ENCODE data around the gene DOCK10. TPM values are rescaled to one million over a fixed set of nuclear protein-coding genes. Genes with fewer than 3 reads are reported as not detected.
A peak's percentile ranks its signal among the peaks of the same experiment; 100 is the strongest.

The DOCK10 gene
- total and polyA plus RNA-seq, 2 donors (not counting 1 experiment from before 2014, with no cell fraction given): 49.5 to 139 TPM

DNA sequence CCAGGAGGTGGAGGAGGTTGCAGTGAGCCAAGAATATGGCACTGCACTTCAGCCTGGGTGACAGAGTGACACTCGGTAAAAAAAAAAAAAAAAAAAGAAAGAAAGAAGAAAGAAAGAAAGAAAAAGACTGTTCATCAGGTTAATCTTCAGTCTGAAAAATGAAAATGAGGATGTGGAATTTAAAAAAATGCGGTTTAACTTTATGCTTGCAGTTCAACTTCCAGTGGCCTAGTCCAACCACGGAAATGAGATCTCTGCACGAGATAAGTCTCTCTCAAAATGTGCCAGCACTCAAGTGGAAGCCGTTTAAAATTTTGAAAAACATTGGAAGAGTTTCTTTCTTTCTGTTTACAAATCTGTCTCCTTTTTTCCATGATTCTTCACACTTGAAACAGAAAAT, 112.1 kb downstream of the DOCK10 start:
- no peak overlapping the region for H3K4me3 ChIP-seq (ENCODE audit: control extremely low read depth in 1 of 5, extremely low read depth in 1 of 5, insufficient read depth in 1 of 5, low read depth in 2 of 5, low read length in 4 of 5)
- ATAC-seq (ENCODE audit: low read depth) (no peak), DNase-seq (no peak)

DNA sequence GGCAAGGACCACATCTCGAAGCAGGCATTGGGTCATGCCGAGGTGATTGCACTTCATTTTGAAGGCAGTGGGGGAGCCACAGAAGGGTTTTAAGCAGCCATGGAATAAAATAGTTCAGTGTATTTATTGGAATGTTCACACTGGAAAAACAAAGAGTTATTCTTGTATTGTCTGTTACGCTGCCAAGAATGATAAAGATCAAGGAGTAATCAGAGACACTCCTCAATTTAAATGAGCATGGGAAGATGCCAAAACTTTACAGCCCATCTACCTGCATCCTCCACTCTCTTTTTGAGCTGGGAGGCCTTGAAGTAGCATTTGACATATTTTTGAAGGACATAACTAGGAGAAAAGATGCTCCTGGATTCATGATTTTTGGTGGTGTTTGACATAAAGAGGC, 112.8 kb downstream of the DOCK10 start:
- no peak overlapping the region for H3K4me3 ChIP-seq (ENCODE audit: control extremely low read depth in 1 of 5, extremely low read depth in 1 of 5, insufficient read depth in 1 of 5, low read depth in 2 of 5, low read length in 4 of 5)
- H3K9me3 ChIP-seq (ENCODE audit: control extremely low read depth in 1 of 3, control insufficient read depth in 2 of 3, insufficient read depth in 1 of 3, low read length in 2 of 3): no peaks in the 10 kb centered on the region
- H3K4me2 ChIP-seq (replicated peaks; ENCODE audit: low read depth, low read length, poor library complexity, severe bottlenecking): no peak overlapping the region
- no peak for TF ChIP-seq EZH2 (IDR thresholded peaks at IDR 0.05; ENCODE audit: borderline replicate concordance, insufficient read depth, low read depth, low read length, poor library complexity, severe bottlenecking)
- TF ChIP-seq, protein P1, sequence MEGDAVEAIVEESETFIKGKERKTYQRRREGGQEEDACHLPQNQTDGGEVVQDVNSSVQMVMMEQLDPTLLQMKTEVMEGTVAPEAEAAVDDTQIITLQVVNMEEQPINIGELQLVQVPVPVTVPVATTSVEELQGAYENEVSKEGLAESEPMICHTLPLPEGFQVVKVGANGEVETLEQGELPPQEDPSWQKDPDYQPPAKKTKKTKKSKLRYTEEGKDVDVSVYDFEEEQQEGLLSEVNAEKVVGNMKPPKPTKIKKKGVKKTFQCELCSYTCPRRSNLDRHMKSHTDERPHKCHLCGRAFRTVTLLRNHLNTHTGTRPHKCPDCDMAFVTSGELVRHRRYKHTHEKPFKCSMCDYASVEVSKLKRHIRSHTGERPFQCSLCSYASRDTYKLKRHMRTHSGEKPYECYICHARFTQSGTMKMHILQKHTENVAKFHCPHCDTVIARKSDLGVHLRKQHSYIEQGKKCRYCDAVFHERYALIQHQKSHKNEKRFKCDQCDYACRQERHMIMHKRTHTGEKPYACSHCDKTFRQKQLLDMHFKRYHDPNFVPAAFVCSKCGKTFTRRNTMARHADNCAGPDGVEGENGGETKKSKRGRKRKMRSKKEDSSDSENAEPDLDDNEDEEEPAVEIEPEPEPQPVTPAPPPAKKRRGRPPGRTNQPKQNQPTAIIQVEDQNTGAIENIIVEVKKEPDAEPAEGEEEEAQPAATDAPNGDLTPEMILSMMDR (IDR thresholded peaks at IDR 0.05): no peak
- POLR2A ChIA-PET: no interaction called here
- no peaks in the 10 kb centered on the region for H4K20me1 ChIP-seq (ENCODE audit: control insufficient read depth, insufficient read depth, low read length, poor library complexity, severe bottlenecking)
- H3K9ac ChIP-seq (ENCODE audit: low read length): no peak overlapping the region
- intact Hi-C loops (cut with micrococcal nuclease): loop anchor here (10.0 kb wide), 1 partner anchor 345 kb away; no protein-coding TSS in a partner anchor
- H3K27ac ChIP-seq (ENCODE audit: low read length in 2 of 2): no peak overlapping the region
- Mint-ChIP-seq H3K9me3 (ENCODE audit: insufficient read depth) (no peaks in the 10 kb centered on the region), H3K4me1 (peaks cover 95% of the 10 kb centered on the region), H3K4me3 (peak overlapping the region; percentile 19), H3K27me3 (no peaks in the 10 kb centered on the region), H3K27ac (peak overlapping the region; percentile 80)
- peaks cover 85% of the 10 kb centered on the region for H3K79me2 ChIP-seq (ENCODE audit: control insufficient read depth, insufficient read depth, low read length)
- ATAC-seq (ENCODE audit: low read depth) (no peak), DNase-seq (no peak)
- H3K27me3 ChIP-seq (replicated peaks in 1 of 4; ENCODE audit: control extremely low read depth in 1 of 4, control insufficient read depth in 3 of 4, insufficient read depth in 4 of 4, low read length in 3 of 4): no peaks in the 10 kb centered on the region
- H3K4me1 ChIP-seq (ENCODE audit: control insufficient read depth in 2 of 2, insufficient read depth in 2 of 2, low read length in 2 of 2): peaks cover 78 to 79% of the 10 kb centered on the region in 2 donors
- WGBS (ENCODE audit: insufficient coverage): 90% methylated on average over 2 of the region's 3 CpGs
- CTCF ChIA-PET: interaction anchor here (0.8 to 8.7 kb wide), 6 partner anchors 9 to 79 kb away, joined by 3 to 124 read pairs (median 4); no protein-coding TSS in a partner anchor
- H3K36me3 ChIP-seq (replicated peaks in 1 of 2; ENCODE audit: control extremely low read depth in 1 of 2, control insufficient read depth in 1 of 2, extremely low read depth in 1 of 2, insufficient read depth in 2 of 2, low read length in 1 of 2): peaks cover 0 to 63% of the 10 kb centered on the region in 2 experiments
- H2AFZ ChIP-seq (ENCODE audit: insufficient read depth, low read depth, low read length, poor library complexity, severe bottlenecking): no peak overlapping the region

More for the DNA sequence above, 112.1 kb downstream of the DOCK10 start:
- Histone ChIP-seq H2AFZ (ENCODE audit: insufficient read depth, low read depth, low read length, poor library complexity, severe bottlenecking) (no peak overlapping the region), H3K79me2 (ENCODE audit: control insufficient read depth, insufficient read depth, low read length) (peaks cover 89% of the 10 kb centered on the region), H3K36me3 (replicated peaks in 1 of 2; ENCODE audit: control extremely low read depth in 1 of 2, control insufficient read depth in 1 of 2, extremely low read depth in 1 of 2, insufficient read depth in 2 of 2, low read length in 1 of 2) (peaks cover 0 to 59% of the 10 kb centered on the region in 2 experiments), H3K4me1 (ENCODE audit: control insufficient read depth in 2 of 2, insufficient read depth in 2 of 2, low read length in 2 of 2) (peaks cover 72 to 76% of the 10 kb centered on the region in 2 donors), H3K9ac (ENCODE audit: low read length) (no peak overlapping the region), H3K27me3 (replicated peaks in 1 of 4; ENCODE audit: control extremely low read depth in 1 of 4, control insufficient read depth in 3 of 4, insufficient read depth in 4 of 4, low read length in 3 of 4) (no peaks in the 10 kb centered on the region), H3K4me2 (replicated peaks; ENCODE audit: low read depth, low read length, poor library complexity, severe bottlenecking) (peak overlapping the region; percentile 20), H4K20me1 (ENCODE audit: control insufficient read depth, insufficient read depth, low read length, poor library complexity, severe bottlenecking) (no peaks in the 10 kb centered on the region), H3K27ac (ENCODE audit: low read length in 2 of 2) (peak overlapping the region; percentile 12 to 50), H3K9me3 (ENCODE audit: control extremely low read depth in 1 of 3, control insufficient read depth in 2 of 3, insufficient read depth in 1 of 3, low read length in 2 of 3) (no peaks in the 10 kb centered on the region)
- H3K27me3 Mint-ChIP-seq: no peaks in the 10 kb centered on the region
- peak overlapping the region; percentile 4 for H3K4me3 Mint-ChIP-seq
- H3K27ac Mint-ChIP-seq: peak overlapping the region; percentile 86
- TF ChIP-seq EZH2 (IDR thresholded peaks at IDR 0.05; ENCODE audit: borderline replicate concordance, insufficient read depth, low read depth, low read length, poor library complexity, severe bottlenecking): no peak
- TF ChIP-seq, protein P1 (IDR thresholded peaks at IDR 0.05): no peak
- H3K9me3 Mint-ChIP-seq (ENCODE audit: insufficient read depth): no peaks in the 10 kb centered on the region
- peaks cover 95% of the 10 kb centered on the region for H3K4me1 Mint-ChIP-seq
- CTCF ChIA-PET: interaction anchor here (0.8 to 8.7 kb wide), 8 partner anchors 10 to 730 kb away, joined by 3 to 124 read pairs (median 4); no protein-coding TSS in a partner anchor
- WGBS (ENCODE audit: insufficient coverage): 31% methylated on average over 2 of the region's 5 CpGs
- intact Hi-C loops (cut with micrococcal nuclease): loop anchor here (2.0 to 10.0 kb wide), 3 partner anchors 112 to 1865 kb away; partner anchors contain the start of genes DOCK10 and IRS1
- POLR2A ChIA-PET: no interaction called here
